Pancreas (tissue), 10 donors: ENCODE data around the gene RASIP1. TPM values are rescaled to one million over a fixed set of nuclear protein-coding genes. Genes with fewer than 3 reads are reported as not detected.
A peak's percentile ranks its signal among the peaks of the same experiment; 100 is the strongest.

Experiments used
- ATAC-seq, 4 donors: fragments of 200-7000 bp; cut with Tn5 transposase; one replicate each; pipeline versions ENCODE4 v1.8.0 to v1.9.1; 2020; ENCODE audit warnings: mild to moderate bottlenecking in 4 of 4, moderate library complexity in 4 of 4
- DNase-seq, 6 donors: peaks; one replicate each; pipeline ENCODE4 v3.0.0-alpha.2; 2020
- FAIRE-seq: peaks from 2 replicates; lab custom pipeline; 2012; peaks lifted over from hg19 to GRCh38; lab: Jason Lieb, UNC
- H3K27ac ChIP-seq, 4 donors: fragments of 200-600 bp; sonication (generic); 1 replicate in 3 of 4; 2 replicates in 1 of 4; pipeline versions ENCODE4 v1.5.0 to v1.8.0; 2020
- H3K27me3 ChIP-seq, 4 donors: fragments of 200-600 bp; one replicate each; pipeline ENCODE4 v1.8.0; 2021
- H3K36me3 ChIP-seq, 3 donors: fragments of 200-600 bp; sonication (generic) in 1 of 3; one replicate each; pipeline versions ENCODE4 v1.5.0 to v1.8.0; 2020 to 2021
- H3K4me1 ChIP-seq, 3 donors: fragments of 200-600 bp; one replicate each; pipeline ENCODE4 v1.8.0; 2021
- H3K4me3 ChIP-seq, 4 donors: fragments of 200-600 bp; sonication (generic) in 2 of 4; one replicate each; pipeline versions ENCODE4 v1.5.0 to v1.8.0; 2020 to 2021
- H3K9me3 ChIP-seq, 4 donors: fragments of 200-600 bp; one replicate each; pipeline ENCODE4 v1.8.0; 2021
- WGBS, 2 donors: extraction: QIAGEN DNeasy Blood & Tissue Kit; methylation state at CpG; one replicate each; pipeline ENCODE4 v1.1.7; 2013; 5-methylcytosine and 5-hydroxymethylcytosine counted together
- intact Hi-C, 3 donors: fragments of 100-400 bp; cut with DNase I; formaldehyde crosslinking; loops; one replicate each; pipeline versions ENCODE4 v1.11.1 to v1.14.2; 2022
- polyA plus RNA-seq, 2 donors: library from polyadenylated mRNA; stranded (reverse); fragments of 200-250 nt; gene quantifications; one replicate each; pipeline ENCODE4 v1.2.3, GENCODE V29; 2013
- total RNA-seq, 6 donors: library from RNA; stranded (reverse); fragmentation: NEBNext Ultra II Directional in 4 of 6; extraction: Animal tissue kit (Norgen Biotek cat#: 25700) in 4 of 6; gene quantifications; one replicate each; pipeline versions ENCODE4 v1.2.1 to v1.2.4, GENCODE V29; 2021 to 2023
- TF ChIP-seq, protein P1 (sequence below), 4 donors: fragments of 200-600 bp; sonication (generic) in 3 of 4; IDR thresholded peaks; one replicate each; pipeline versions ENCODE4 v1.5.0 to v1.8.0; 2021; ENCODE audit warnings: antibody characterized with exemption in 4 of 4
- donor health status: healthy with polysubstance abuse.
- donor health status: DM: no; HTN: no; CAD: no; lungs with moderate emphysema.
- donor health status: DM: no; HTN: no; CAD: no.
- donor health status: control.
- donor health status: control.
- donor health status: Bipolar disorder and iron deficiency.
- donor health status: DM: yes; HTN: yes; CAD: no.
- donor health status: DM: no; HTN: no; CAD: no.
- donor health status: DM: no; HTN: no; CAD: no.
- donor health status: DM: yes; HTN: yes; CAD: no.

Gene RASIP1
- total and polyA plus RNA-seq, 8 donors = 5.3 to 40.9 (median 7.7) TPM

DNA sequence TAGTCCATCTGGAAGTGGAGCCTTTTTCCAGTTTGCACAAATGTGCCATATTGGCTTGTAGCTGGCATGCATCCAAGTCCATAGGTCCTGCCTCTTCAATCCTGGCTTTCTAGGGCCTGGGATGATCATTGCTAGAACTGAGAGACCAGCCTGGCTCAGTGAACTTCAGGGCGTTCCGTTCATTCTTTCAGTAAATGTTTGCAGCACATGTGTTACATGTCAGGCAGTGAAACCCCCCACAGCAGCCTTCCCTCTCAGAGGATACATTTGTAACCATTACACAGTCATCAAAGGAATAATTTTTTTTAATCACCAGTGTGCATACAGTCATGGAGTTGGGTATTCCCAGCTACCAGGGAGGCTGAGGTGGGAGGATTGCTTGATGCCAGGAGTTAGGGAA lies 35.0 kb downstream of the RASIP1 start:
- no peak overlapping the region for H3K4me3 ChIP-seq
- WGBS, 2 donors = 64 to 75% methylated on average over 2 of the region's 2 CpGs
- intact Hi-C loops = no loop called here
- DNase-seq = no peak
- FAIRE-seq = no peak
- H3K9me3 ChIP-seq = no peaks in the 10 kb centered on the region
- no peaks in the 10 kb centered on the region for H3K4me1 ChIP-seq
- no peaks in the 10 kb centered on the region for H3K27me3 ChIP-seq
- no peak overlapping the region for H3K27ac ChIP-seq
- ATAC-seq = no peak
- TF ChIP-seq, protein P1, sequence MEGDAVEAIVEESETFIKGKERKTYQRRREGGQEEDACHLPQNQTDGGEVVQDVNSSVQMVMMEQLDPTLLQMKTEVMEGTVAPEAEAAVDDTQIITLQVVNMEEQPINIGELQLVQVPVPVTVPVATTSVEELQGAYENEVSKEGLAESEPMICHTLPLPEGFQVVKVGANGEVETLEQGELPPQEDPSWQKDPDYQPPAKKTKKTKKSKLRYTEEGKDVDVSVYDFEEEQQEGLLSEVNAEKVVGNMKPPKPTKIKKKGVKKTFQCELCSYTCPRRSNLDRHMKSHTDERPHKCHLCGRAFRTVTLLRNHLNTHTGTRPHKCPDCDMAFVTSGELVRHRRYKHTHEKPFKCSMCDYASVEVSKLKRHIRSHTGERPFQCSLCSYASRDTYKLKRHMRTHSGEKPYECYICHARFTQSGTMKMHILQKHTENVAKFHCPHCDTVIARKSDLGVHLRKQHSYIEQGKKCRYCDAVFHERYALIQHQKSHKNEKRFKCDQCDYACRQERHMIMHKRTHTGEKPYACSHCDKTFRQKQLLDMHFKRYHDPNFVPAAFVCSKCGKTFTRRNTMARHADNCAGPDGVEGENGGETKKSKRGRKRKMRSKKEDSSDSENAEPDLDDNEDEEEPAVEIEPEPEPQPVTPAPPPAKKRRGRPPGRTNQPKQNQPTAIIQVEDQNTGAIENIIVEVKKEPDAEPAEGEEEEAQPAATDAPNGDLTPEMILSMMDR (IDR thresholded peaks at IDR 0.05) = no peak
- no peaks in the 10 kb centered on the region for H3K36me3 ChIP-seq

DNA sequence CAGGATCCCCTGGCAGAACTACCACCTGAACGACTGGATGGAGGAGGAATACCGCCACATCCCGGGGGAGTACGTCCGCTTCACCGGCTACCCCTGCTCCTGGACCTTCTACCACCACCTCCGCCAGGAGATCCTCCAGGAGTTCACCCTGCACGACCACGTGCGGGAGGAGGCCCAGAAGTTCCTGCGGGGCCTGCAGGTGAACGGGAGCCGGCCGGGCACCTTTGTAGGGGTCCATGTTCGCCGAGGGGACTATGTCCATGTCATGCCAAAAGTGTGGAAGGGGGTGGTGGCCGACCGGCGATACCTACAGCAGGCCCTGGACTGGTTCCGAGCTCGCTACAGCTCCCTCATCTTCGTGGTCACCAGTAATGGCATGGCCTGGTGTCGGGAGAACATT lies 37.1 kb downstream of the RASIP1 start:
- FAIRE-seq (no peak), ATAC-seq (peak in 1 of 4 donors; percentile 17), DNase-seq (no peak)
- H3K27ac ChIP-seq = no peak overlapping the region
- H3K9me3 ChIP-seq = no peaks in the 10 kb centered on the region
- H3K27me3 ChIP-seq = no peaks in the 10 kb centered on the region
- intact Hi-C loops = no loop called here
- no peaks in the 10 kb centered on the region for H3K36me3 ChIP-seq
- H3K4me1 ChIP-seq = no peaks in the 10 kb centered on the region
- WGBS, 2 donors = 93 to 95% methylated on average over 23 of the region's 23 CpGs
- H3K4me3 ChIP-seq = no peak overlapping the region
- TF ChIP-seq, protein P1 (IDR thresholded peaks at IDR 0.05) = no peak

DNA sequence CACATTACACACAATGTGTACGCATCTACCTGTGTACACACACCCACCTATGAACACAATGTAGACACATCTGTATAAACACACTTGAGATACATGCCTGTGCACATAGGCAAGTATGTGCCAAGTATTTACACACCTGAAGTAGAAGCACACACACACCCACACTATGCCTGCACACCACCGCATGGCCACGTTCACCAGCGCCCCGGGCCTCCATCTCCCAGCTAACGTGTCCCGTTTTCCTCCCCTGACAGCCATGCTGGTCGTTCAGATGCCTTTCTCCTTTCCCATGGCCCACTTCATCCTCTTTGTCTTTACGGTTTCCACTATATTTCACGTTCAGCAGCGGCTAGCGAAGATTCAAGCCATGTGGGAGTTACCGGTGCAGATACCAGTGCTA lies 37.7 kb downstream of the RASIP1 start:
- intact Hi-C loops = no loop called here
- no peaks in the 10 kb centered on the region for H3K27me3 ChIP-seq
- no peak overlapping the region for H3K27ac ChIP-seq
- no peaks in the 10 kb centered on the region for H3K9me3 ChIP-seq
- no peaks in the 10 kb centered on the region for H3K4me1 ChIP-seq
- ATAC-seq = no peak
- H3K4me3 ChIP-seq = no peak overlapping the region
- H3K36me3 ChIP-seq = no peaks in the 10 kb centered on the region
- 91 to 92% methylated on average over 13 of the region's 13 CpGs for WGBS, 2 donors
- TF ChIP-seq, protein P1 (IDR thresholded peaks at IDR 0.05) = no peak
- no peak for FAIRE-seq
- no peak for DNase-seq

DNA sequence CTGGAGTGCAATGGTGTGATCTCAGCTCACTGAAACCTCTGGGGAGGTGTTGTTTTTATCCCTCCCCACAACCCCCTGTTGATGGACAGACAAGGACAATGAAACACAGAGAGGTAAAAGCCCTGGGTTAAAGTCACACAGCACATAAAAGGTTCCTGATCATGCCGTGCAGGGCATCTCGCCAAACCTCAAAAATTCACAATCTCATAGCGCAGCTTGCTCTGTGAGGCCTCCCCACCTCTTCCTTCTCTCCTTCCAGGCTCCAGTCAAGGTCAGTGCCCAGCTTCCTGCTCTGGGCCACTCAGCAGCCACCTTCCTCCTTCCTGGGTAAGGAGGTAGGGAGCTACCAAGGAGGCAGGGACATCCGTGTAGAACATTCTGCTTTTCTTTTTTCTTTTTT lies 42.4 kb downstream of the RASIP1 start:
- DNase-seq (peak in 2 of 6 donors; percentile 18 to 57), ATAC-seq (peak in 3 of 4 donors; percentile 13 to 30 (median 26)), FAIRE-seq (no peak)
- no peaks in the 10 kb centered on the region for H3K9me3 ChIP-seq
- no peaks in the 10 kb centered on the region for H3K27me3 ChIP-seq
- peaks cover 0 to 5% (median 0%) of the 10 kb centered on the region in 3 donors for H3K4me1 ChIP-seq
- H3K4me3 ChIP-seq = no peak overlapping the region
- intact Hi-C loops = no loop called here
- TF ChIP-seq, protein P1 (IDR thresholded peaks at IDR 0.05) = no peak
- WGBS, 2 donors = 38 to 45% methylated on average over 4 of the region's 4 CpGs
- no peaks in the 10 kb centered on the region for H3K36me3 ChIP-seq
- no peak overlapping the region for H3K27ac ChIP-seq

DNA sequence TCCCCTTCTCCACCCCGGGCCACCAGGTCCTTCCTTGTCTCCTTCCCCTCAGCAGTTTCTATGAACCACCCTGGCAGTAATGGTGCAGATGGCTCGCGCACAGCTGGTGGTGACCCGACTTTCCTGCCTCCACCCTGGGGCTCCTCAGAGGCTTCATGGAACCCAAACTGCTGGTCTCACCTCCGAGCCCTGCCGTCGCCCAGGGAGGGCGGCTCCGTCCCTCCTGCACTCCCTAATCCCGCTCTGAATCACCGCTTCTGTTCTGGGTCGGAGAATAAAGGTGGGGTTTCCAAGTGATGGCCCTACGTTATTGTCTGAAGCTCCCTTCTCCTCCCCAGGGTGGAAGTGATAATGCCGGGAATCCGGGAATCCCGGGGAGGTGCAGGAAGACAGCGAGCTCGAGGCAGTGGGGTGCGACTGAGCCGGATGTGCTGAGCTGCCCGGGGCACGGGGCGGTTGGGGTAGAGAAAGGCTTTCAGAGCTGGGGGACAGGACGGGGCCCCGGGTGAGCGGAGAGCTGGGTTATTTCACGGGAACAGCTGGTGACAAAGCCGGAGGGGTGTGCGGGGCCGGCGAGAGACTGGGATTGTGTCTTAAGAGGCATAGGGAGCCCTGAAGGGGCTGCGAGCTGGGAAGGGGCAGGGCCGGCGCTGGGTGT lies 43.9 kb downstream of the RASIP1 start:
- TF ChIP-seq, protein P1 (IDR thresholded peaks at IDR 0.05) = no peak
- ATAC-seq = peak; percentile 72 to 75 (median 73)
- H3K27ac ChIP-seq = peak overlapping the region; percentile 33 to 86 (median 54)
- peaks cover 0 to 5% (median 0%) of the 10 kb centered on the region in 3 donors for H3K4me1 ChIP-seq
- H3K4me3 ChIP-seq = peak overlapping the region; percentile 23 to 63 (median 42)
- H3K9me3 ChIP-seq = no peaks in the 10 kb centered on the region
- H3K36me3 ChIP-seq = no peaks in the 10 kb centered on the region
- intact Hi-C loops = no loop called here
- DNase-seq = peak in 2 of 6 donors; percentile 74
- FAIRE-seq = no peak
- H3K27me3 ChIP-seq = no peaks in the 10 kb centered on the region
- 6% methylated on average over 32 to 34 of the region's 34 CpGs for WGBS, 2 donors
